SH-SY5Y (cell line): Measurements from ENCODE around the gene SUN2.

Experiments used
- GATA2 ChIP-seq: IDR thresholded peaks from 2 replicates; pipeline ENCODE4 v1.6.1; 2011; ENCODE audit warnings: mild to moderate bottlenecking, low read depth, low read length
- GATA3 ChIP-seq: IDR thresholded peaks from 2 replicates; pipeline ENCODE4 v1.6.1; 2011; ENCODE audit warnings: low read depth, mild to moderate bottlenecking, low read length, moderate library complexity

DNA sequence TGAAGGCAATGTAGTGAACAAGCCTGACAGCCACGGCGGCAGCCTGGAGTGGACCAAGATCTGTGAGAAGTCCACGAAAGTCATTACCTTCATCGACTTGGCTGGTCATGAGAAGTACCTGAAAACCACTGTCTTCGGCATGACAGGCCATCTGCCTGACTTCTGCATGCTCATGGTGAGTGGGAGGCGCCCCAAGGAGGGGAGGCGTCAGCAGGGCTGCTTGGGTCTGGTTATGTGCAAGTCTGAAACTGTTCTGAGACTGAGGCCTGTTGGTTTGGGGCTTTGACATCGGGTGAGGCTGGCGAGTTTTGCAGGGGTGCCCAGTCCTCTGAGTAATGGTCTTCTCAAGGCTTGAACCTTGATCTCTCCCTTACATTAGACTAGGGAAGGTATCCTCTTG, 39.0 kb downstream of the SUN2 start:
- TF ChIP-seq GATA3: no peak
- TF ChIP-seq GATA2: no peak
